ENCODE data around the gene PSMC4. TPM values are rescaled to one million over a fixed set of nuclear protein-coding genes. Genes with fewer than 3 reads are reported as not detected.

PSMC4 gene
- total RNA-seq, result 148 and 218 TPM in 2 replicates

GRCh38 chr19:39970675-39971379, at the start of gene PSMC4:
PSMC4 (plus strand) TSS chr19:39971165; CDS start chr19:39971203, 38 bp downstream.

GRCh38 chr19:39934584-39935363, 36.2 kb upstream of the PSMC4 start, which contains the start of gene FCGBP:
FCGBP (minus strand) TSS chr19:39934634.

GRCh38 chr19:39996811-39997637, 26.1 kb downstream of the PSMC4 start, which contains the start of gene ZNF546:
ZNF546 (plus strand) TSS chr19:39997060; CDS start chr19:39998327, 1,267 bp downstream.

Other genes starting within 250 kb of the PSMC4 start
- not detected in 2 replicates for gene CLC, start 233.1 kb upstream of the PSMC4 start, total RNA-seq
- gene LEUTX, start 192.3 kb upstream of the PSMC4 start, total RNA-seq, result not detected in 2 replicates
- gene DYRK1B, start 137.0 kb upstream of the PSMC4 start, total RNA-seq, result 10.6 and 19.5 TPM in 2 replicates
- gene FBL, start 124.8 kb upstream of the PSMC4 start, total RNA-seq, result 101 and 130 TPM in 2 replicates
- gene FCGBP, start 36.5 kb upstream of the PSMC4 start, total RNA-seq, result under 0.01 TPM in 2 replicates
- 4.2 and 4.3 TPM in 2 replicates for gene ZNF546, start 25.9 kb downstream of the PSMC4 start, total RNA-seq
- 11.2 and 13.1 TPM in 2 replicates for gene ZNF780B, start 85.1 kb downstream of the PSMC4 start, total RNA-seq
- gene ZNF780A, start 119.8 kb downstream of the PSMC4 start, total RNA-seq, result 10.7 and 11.4 TPM in 2 replicates
- 11.4 and 11.5 TPM in 2 replicates for gene MAP3K10, start 220.3 kb downstream of the PSMC4 start, total RNA-seq
- not detected in 2 replicates for gene TTC9B, start 247.2 kb downstream of the PSMC4 start, total RNA-seq

Data from placental pericyte (primary cell).